Upper lobe of left lung (tissue), 6 donors: ENCODE measurements around the gene ATG4B. TPM values are rescaled to one million over a fixed set of nuclear protein-coding genes. Genes with fewer than 3 reads are reported as not detected.

ENCODE experiments used
- ATAC-seq, 2 donors: fragments of 200-7000 bp; cut with Tn5 transposase; one replicate each; pipeline ENCODE4 v1.9.1; 2022; ENCODE audit warnings: mild to moderate bottlenecking in 2 of 2, moderate library complexity in 2 of 2; ENCODE audit not compliant: low FRiP score in 2 of 2
- DNase-seq, 2 donors: peaks; one replicate each; pipeline ENCODE4 v3.0.0-alpha.2; 2019 to 2020
- H3K27ac ChIP-seq, 4 donors: fragments of 200-600 bp; sonication (generic); one replicate each; pipeline ENCODE4 v1.5.1; 2016 to 2019
- H3K27me3 ChIP-seq, 4 donors: fragments of 200-600 bp; sonication (generic); one replicate each; pipeline ENCODE4 v1.5.1; 2017 to 2019
- H3K36me3 ChIP-seq, 4 donors: fragments of 200-600 bp; sonication (generic); one replicate each; pipeline ENCODE4 v1.5.1; 2016 to 2019
- H3K4me1 ChIP-seq, 4 donors: fragments of 200-600 bp; sonication (generic); one replicate each; pipeline ENCODE4 v1.5.1; 2018 to 2019
- H3K4me3 ChIP-seq, 4 donors: fragments of 200-600 bp; sonication (generic); one replicate each; pipeline ENCODE4 v1.5.1; 2017 to 2019; ENCODE audit warnings: mild to moderate bottlenecking in 2 of 4, moderate library complexity in 1 of 4
- H3K9me3 ChIP-seq, 4 donors: fragments of 200-600 bp; sonication (generic); one replicate each; pipeline ENCODE4 v1.5.1; 2018 to 2019
- CTCF ChIP-seq, 6 experiments: fragments of 450-650 bp in 4 of 6; fragments of 200-600 bp in 2 of 6; sonication (generic) in 2 of 6; IDR thresholded peaks; one replicate each; pipeline ENCODE4 v1.5.1; 2016 to 2019; ENCODE audit warnings: antibody characterized with exemption in 6 of 6
- EP300 ChIP-seq, 4 donors: sonication (generic); formaldehyde crosslinking; IDR thresholded peaks; one replicate each; pipeline ENCODE4 v1.5.1; 2017; ENCODE audit warnings: antibody characterized with exemption in 4 of 4, control low read depth in 2 of 4
- POLR2A ChIP-seq, 4 donors: fragments of 450-650 bp; IDR thresholded peaks; one replicate each; pipeline ENCODE4 v1.5.1; 2016 to 2017; ENCODE audit warnings: antibody characterized with exemption in 4 of 4, mild to moderate bottlenecking in 2 of 4
- POLR2AphosphoS5 ChIP-seq, 2 donors: sonication (generic); formaldehyde crosslinking; IDR thresholded peaks; one replicate each; pipeline ENCODE4 v1.5.1; 2017; ENCODE audit warnings: antibody characterized with exemption in 2 of 2
- WGBS, 2 donors: methylation state at CpG; one replicate each; pipeline ENCODE4 v1.1.5; 2017 to 2018; 5-methylcytosine and 5-hydroxymethylcytosine counted together
- total RNA-seq, 6 donors: library from RNA; depleted of rRNA in 4 of 6; stranded (reverse); fragments of >200 nt in 4 of 6; gene quantifications; one replicate each; pipeline versions ENCODE4 v1.1.0 to v1.2.1, GENCODE V29; 2016 to 2021
- donor health status: DM: no; HTN: no; CAD: no; lungs with moderate emphysema.
- donor health status: DM: no; HTN: yes; CAD: no; lungs with severe emphysema.

The ATG4B gene
- total RNA-seq, 6 donors from 2014 or later, result 53.1 to 213 (median 68.1) TPM

- peak overlapping the region; percentile 28 to 62 (median 47) for H3K27ac ChIP-seq
- peaks cover 21 to 54% (median 33%) of the 10 kb centered on the region in 4 donors for H3K4me1 ChIP-seq
- no peak overlapping the region for H3K4me3 ChIP-seq
- no peaks in the 10 kb centered on the region for H3K27me3 ChIP-seq
- TF ChIP-seq POLR2AphosphoS5 (IDR thresholded peaks at IDR 0.05), result no peak
- TF ChIP-seq EP300 (IDR thresholded peaks at IDR 0.05), result no peak
- no peak for TF ChIP-seq CTCF (IDR thresholded peaks at IDR 0.05)
- no peak for TF ChIP-seq POLR2A (IDR thresholded peaks at IDR 0.05)
- peaks cover 0 to 2% (median 0%) of the 10 kb centered on the region in 4 donors for H3K36me3 ChIP-seq
- ATAC-seq (no peak), DNase-seq (no peak)
- WGBS, 2 donors, result 66 to 70% methylated on average over 15 of the region's 15 CpGs
- H3K9me3 ChIP-seq, result no peaks in the 10 kb centered on the region
Observed at GRCh38 chr2:241613017-241613780, 24.3 kb upstream of the ATG4B start.

- H3K9me3 ChIP-seq, result no peaks in the 10 kb centered on the region
- 79 to 84% methylated on average over 11 of the region's 11 CpGs for WGBS, 2 donors
- DNase-seq (no peak), ATAC-seq (no peak)
- H3K27me3 ChIP-seq, result no peaks in the 10 kb centered on the region
- H3K27ac ChIP-seq, result no peak overlapping the region
- no peak for TF ChIP-seq EP300 (IDR thresholded peaks at IDR 0.05)
- TF ChIP-seq POLR2AphosphoS5 (IDR thresholded peaks at IDR 0.05), result no peak
- no peak for TF ChIP-seq CTCF (IDR thresholded peaks at IDR 0.05)
- TF ChIP-seq POLR2A (IDR thresholded peaks at IDR 0.05), result no peak
- peaks cover 0 to 2% (median 0%) of the 10 kb centered on the region in 4 donors for H3K36me3 ChIP-seq
- H3K4me1 ChIP-seq, result peaks cover 12 to 47% (median 22%) of the 10 kb centered on the region in 4 donors
- H3K4me3 ChIP-seq, result no peak overlapping the region
Observed at GRCh38 chr2:241615041-241615440, 22.5 kb upstream of the ATG4B start.

GRCh38 chr2:241615522-241616052 is 21.9 kb upstream of the ATG4B start:
- Histone ChIP-seq H3K27ac (no peak overlapping the region), H3K4me3 (no peak overlapping the region), H3K9me3 (no peaks in the 10 kb centered on the region), H3K4me1 (peaks cover 10 to 41% (median 18%) of the 10 kb centered on the region in 4 donors), H3K27me3 (no peaks in the 10 kb centered on the region), H3K36me3 (peaks cover 0 to 2% (median 0%) of the 10 kb centered on the region in 4 donors)
- no peak for TF ChIP-seq CTCF (IDR thresholded peaks at IDR 0.05)
- no peak for TF ChIP-seq POLR2A (IDR thresholded peaks at IDR 0.05)
- TF ChIP-seq POLR2AphosphoS5 (IDR thresholded peaks at IDR 0.05), result no peak
- no peak for TF ChIP-seq EP300 (IDR thresholded peaks at IDR 0.05)
- ATAC-seq (no peak), DNase-seq (no peak)
- 92 to 95% methylated on average over 14 to 16 of the region's 16 CpGs for WGBS, 2 donors

GRCh38 chr2:241616168-241617125 is 21.0 kb upstream of the ATG4B start:
- peak overlapping the region in 3 of 4 donors; percentile 17 to 84 (median 19) for H3K27ac ChIP-seq
- ATAC-seq, result no peak
- no peaks in the 10 kb centered on the region for H3K27me3 ChIP-seq
- 82 to 84% methylated on average over 30 of the region's 30 CpGs for WGBS, 2 donors
- H3K36me3 ChIP-seq, result peaks cover 0 to 2% (median 0%) of the 10 kb centered on the region in 4 donors
- peak overlapping the region in 3 of 4 donors; percentile 32 to 50 (median 46) for H3K4me3 ChIP-seq
- H3K4me1 ChIP-seq, result peaks cover 8 to 36% (median 15%) of the 10 kb centered on the region in 4 donors
- TF ChIP-seq POLR2A (IDR thresholded peaks at IDR 0.05) (no peak), POLR2AphosphoS5 (IDR thresholded peaks at IDR 0.05) (no peak), CTCF (IDR thresholded peaks at IDR 0.05) (no peak), EP300 (IDR thresholded peaks at IDR 0.05) (no peak)
- H3K9me3 ChIP-seq, result no peaks in the 10 kb centered on the region
- peak in 1 of 2 donors; percentile 42 for DNase-seq
